Measurements from ENCODE around the gene THTPA.
"Not testable (repeated sequence)": the region's sequence is repeated elsewhere in the genome, so short reads cannot be mapped to it uniquely, and the experiment has no call there.

THTPA gene

DNA sequence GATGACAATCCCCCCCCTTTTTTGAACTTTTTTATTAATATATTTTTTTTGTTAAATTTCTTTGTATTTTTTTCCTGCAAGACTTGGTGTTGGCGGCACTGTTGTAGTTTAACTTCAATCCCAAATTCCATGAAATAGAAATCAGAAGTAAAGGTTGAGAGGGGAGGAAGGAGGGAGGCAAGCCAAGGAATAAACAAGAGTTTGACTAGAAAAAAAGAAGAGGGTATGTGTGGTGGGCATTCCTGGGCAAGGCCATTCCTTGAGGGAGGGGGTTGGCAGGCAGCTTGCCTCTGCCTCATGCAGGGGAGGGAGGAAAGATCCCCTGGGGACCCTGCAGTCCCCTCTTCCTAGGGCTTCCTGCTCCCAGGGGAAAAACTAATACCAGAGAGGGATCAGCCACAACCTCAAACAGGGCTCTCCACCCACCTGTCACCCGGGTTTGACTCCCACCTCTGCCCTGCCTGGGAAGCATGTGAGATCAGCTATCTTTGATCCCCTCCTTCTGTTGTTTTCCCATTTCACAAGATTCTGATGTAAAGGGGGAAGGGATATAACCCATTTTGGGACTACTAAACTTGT is 12.0 kb downstream of the THTPA start:
- FAIRE-seq, result no peak

DNA sequence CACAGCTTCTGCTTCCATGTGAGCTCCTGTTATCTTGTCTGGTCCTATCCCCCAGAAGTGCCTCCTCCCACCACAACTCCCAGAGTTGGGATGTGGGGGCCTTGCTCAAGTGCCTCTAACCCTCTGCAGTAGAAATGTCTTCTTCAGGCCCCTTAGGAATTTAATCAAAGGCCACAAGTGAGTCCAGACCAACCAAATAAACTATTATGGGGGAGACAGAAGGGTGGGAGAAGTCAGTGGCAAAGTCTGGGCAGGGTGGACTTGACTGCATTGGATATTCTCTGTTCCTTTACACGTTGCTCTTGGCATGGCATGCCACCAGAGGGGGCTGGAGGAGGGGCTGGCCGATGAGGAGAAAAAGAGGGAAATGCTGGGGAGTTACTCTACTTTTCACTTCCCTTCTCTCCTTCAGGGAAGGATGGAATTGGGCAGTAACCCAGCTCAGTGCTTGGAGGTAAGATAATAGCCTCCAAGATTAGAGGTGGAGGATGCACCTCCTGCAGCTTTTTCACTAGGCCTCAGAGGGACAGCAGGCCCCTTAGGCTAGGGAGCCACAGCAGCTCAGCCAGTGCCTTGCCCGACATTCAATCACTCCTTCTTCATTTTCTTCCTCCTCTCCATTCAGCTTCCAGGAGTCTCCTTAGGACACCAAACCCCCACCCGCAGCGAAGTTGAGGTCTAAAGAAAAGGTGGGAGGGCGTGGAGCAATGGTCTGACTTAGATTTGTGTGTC is 12.7 kb downstream of the THTPA start:
- FAIRE-seq, result no peak

DNA sequence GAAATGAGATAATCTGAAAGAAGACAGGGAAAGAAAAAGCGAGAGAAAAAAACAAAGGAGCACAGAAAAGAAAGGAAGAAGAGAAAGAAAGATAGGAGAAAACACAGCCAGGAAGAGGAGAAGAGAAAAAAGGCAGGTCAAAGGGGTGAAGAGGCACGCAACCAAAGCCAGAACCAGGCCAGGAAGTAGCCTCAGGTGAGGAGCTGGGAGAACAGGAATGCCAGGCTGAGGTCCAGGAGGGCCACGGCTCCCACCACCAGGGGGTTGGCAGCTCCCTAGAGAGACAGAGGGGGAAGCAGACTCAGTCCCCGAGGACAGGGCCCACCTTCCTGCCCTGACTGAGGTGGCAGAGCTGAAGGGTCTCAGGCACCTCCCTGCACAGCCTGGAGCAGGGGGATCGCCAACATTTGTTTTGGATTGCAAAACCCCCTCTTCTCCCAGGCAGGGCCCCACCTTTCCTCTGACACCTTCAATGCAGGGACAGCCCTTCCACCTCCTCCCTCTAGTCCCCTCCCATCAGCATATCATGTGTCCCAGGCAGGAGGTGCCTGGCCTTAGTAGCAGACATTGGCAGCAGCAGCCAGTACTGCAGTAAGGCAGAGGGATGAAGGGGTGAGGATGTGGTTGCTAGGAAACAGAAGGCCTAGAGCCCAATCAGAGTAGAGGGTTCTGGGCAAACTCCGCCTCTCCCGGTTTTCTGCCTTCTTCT is 13.5 kb downstream of the THTPA start:
- FAIRE-seq, result no peak

DNA sequence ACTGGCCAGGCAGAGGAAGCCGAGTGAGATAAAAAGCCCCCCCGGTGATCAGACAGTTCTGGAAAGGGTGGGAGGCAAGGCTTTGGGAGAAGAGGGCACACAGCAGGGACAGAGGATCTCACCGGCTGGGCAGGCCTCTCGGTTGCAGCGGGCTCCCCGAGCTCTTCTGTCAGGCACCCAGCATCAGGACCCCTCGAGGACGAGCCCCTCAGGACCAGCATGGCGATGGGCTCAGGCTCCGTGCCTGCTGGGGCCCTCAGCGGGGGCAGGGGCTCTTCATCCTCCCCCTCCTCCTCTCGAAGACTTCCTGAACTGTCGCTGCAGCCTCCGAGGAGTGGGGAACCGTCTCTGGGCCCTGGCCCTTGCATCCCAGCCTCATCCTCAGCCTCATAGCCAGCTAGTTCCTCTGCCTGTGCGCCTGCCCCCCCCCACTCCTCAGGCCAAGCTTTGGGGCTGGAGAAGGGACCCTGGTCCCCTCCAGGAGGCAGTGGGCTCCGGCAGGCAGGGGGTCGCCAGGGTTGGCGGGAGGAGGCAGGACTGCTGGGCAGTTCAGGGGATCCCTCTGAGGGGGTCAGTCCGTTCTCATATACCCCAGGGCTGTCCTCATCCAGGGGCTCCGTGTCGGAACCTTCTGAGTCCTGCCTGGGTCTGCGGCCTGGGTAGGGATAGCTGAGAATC is 14.9 kb downstream of the THTPA start:
- FAIRE-seq, result no peak

DNA sequence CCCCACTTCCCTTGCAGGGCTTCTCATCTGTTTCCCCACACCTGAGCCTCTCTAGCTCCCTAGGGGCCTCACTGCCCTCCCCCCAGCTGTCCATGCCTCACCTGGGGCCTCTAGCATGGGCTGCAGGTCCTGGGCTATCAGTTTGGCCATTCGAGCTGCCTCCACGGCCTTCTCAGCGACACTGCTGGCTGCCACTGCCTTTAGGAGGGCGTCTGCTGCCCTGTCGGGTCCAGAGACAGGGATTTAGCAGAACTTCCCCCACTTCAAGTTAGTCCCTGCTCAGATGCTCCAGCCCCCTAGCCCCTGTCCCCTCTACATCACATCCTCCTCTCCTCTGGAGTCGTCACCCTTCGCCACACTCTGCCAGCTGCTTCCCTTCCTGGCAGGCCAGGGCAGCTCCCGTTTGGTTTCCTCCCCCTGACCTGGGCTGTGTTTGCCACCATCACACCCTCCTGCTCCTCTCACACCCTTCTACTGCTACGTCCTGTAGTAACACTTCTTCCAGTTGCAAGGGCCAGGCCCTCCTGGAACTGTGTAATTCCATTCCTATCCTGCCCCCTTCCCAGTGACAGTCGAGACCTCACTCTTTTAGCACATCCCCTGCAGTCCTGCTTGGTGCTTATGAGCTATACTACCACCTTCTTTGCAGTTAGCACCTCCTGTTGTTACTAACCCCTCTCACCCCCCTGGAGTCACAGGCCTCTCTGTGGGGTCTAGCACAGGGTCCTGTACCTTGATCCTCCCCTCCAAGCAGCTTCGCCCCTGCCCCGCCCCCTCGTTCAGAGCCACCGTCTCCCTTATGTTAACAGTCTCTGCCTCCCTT is 15.8 kb downstream of the THTPA start:
- no peak for FAIRE-seq

DNA sequence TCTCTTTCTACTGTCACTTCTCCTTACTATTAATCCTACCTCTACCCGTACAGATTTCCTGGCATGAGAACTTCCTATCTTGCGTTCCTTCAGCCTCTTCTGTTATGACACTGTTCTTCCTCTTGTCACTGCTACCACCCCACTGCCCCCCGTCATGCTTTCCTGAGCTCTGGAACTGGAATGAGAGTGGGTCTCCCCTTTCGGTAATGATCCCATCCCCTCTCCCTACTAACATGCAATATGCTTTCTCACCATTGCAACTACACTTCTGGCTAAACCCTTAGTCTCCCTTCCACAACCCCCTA is 16.4 kb downstream of the THTPA start:
- FAIRE-seq, result no peak

DNA sequence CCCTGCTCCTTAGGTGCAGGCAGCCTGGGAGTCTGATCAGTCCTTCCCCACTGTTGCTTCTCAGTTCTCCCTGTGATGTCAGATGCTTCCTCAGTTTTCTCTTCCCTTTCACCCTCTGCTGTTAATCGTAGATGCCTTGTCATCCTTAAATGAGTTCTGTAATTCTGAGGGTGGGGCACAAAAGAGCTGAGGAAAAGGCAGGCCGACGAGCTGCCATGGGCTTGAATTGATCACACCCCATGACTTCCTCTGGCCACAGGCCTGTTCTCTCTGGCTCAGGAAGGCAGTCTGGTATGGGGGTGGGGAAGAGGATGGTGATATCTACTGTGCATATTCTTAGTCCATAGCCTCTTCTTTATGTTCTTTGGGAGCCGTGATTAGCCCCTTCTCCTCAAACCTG is 16.8 kb downstream of the THTPA start:
- FAIRE-seq, result no peak

DNA sequence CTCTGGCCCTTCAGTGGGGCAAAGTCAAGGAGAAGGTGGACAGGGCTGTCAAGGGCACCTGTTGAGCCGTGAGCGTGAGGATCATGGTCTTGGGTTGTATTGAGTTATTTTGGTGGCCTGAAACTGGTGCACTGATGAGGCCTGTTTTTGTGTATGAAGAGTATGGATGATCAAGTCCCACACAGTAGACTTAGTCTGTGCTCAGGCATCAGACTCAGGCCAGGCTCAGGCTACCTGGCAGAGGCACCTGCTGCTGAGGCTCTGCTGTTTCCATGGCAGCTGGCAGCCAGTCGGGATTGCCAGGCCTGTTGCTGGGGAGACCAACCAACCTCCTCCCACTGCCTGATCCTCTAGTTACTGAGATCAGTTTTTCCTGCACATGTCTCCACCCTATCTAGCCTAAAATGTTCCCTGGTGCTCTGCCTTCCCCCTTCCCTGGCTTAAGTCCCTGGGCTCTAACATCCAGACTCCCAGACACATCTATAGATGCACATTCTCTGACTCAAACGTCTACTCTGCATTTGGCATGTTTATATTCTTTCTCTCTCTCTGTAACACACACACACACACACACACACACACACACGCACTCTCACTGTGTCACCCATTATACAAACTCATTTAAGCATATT is 17.4 kb downstream of the THTPA start:
- FAIRE-seq, result no peak

DNA sequence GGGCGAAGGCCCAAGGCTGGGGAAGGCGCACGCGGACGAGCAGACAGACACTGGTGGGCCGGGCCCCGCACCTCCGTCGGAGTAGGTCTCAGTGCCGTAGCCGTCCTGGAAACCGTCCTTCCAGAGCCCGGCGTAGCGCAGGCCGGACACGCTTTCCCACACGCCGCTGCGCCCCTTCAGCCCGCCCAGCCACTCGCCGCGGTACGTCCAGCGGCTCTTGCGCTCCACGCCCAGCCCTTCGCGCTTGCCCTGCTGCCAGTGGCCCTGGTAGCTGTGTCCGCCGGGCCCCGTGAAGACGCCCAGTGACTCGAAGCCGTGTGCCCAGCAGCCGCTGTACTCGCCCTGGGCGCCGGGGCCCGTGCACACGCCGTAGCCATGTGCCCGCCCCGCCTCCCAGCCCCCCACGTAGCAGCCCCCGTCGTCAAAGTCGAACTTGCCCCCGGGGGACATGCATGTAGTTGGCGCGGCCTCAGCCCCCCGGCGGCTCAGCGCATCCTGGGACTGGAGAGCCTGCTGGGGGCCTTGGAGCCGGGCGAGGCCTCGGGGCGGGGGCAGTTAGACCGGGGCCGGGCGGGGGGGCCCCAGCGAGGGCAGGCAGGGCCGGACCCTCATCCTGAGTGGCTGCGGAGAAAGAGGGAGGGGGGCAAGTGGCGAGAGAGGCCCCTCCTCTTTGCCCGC is 21.1 kb downstream of the THTPA start:
- FAIRE-seq, result no peak

DNA sequence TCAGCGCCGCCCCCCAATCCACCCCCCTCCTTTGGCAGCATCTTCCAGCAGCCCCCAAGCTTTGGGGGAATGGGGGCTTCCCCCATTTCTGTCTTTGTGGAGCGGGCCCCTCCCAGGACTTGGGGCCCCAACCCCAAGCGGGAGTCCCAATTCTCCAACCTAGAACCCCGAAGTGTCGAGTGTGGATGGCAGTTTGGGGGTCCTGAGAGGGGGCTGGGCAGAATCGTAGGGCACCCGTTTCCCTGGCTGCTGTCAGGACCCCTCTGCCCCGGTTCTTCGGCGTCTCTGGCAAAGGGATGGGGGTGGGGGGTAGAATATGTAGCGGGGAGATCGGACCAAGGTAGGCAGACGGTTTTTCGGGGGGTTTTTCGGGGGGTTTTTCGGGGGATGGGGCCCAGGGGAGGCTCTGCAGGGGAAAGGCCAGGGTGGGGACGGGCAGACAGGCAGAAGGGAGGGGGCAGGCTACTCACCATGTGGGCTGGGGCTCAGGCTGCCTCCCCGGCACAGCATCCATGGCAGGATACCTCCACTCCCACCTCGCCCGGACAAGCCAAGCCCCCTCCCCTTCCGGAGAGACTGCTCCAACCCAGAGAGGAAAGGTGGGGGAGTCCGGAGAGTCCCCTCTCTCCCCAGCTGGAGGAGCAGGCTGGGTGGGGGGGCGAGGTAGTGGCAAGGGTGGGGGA is 21.8 kb downstream of the THTPA start:
- no peak for FAIRE-seq

DNA sequence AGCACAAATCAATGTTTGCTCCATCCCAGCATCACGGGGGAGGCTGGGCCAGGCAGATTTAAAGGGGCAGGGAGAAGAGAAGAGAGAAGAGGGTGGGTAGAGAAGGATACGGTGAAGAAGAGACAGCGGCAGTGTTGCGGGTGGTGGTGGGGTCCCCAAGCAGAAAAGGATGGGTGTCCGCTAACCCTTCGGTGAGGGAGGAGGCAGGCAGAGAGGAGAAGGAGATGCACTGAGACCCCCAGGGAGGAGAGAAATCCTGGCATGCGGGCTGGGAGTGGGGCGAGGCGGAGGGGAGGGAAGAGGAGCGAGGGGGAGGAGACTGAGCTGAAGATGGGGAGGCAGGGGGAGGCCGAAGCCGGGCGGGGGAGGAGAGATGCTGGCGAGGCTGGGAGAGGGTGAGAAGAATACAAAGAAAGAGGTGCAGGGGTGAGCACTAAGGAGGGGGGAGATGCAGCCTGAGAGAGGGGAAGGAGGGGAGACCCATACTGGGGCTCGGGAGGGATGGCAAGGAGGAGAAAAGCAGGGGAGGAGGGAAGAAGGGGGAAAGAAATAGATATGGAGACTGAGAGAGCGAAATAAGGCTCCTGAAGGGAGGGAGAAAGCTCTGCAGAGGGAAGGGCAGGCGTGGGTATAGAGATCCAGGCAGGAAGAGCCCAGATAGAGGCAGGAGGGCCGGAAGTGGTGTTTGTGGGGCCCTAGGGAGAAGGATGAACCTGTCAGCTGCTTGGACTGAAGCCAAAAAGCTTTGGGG is 22.7 kb downstream of the THTPA start, which contains the start of gene JPH4:
Gene JPH4, minus strand, starts transcription at position 231 of the 751 bp plus-strand sequence. CDS start 1,337 bp downstream, outside the sequence.
- FAIRE-seq, result no peak

DNA sequence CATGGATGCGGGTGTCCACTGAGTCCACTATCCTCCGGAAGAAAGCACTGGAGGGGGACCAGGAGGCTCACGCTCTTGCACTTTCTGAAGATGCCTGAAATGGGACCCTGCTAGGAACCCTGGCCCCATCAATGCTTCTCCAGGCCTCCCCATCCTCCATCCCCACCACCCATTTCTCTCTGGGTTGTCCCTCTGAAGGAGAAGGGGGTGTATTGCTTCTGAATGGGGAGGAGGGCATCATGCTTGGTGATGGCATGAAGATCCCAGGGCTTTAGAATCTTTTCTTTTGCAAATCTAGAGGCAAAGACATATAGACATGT is 23.2 kb downstream of the THTPA start:
- no peak for FAIRE-seq

DNA sequence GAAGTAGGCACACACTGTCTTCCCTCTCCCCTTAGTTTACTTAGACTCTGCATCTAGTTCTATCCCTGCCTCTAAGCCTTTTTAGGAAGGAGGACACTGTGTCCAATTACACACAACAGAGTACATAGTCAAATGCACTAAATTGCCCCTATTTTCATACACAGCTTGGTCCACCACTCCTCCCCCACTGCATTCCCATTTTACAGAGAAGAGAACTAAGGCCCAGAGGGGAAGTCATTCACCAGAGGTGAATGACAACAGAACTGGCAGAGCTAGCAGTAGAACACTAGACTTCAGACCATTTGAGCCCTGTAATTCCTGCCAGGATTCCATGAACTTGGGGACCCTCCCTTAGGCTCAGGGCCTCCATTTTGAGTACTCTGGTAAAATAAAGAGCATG is 23.7 kb downstream of the THTPA start:
- FAIRE-seq, result no peak

DNA sequence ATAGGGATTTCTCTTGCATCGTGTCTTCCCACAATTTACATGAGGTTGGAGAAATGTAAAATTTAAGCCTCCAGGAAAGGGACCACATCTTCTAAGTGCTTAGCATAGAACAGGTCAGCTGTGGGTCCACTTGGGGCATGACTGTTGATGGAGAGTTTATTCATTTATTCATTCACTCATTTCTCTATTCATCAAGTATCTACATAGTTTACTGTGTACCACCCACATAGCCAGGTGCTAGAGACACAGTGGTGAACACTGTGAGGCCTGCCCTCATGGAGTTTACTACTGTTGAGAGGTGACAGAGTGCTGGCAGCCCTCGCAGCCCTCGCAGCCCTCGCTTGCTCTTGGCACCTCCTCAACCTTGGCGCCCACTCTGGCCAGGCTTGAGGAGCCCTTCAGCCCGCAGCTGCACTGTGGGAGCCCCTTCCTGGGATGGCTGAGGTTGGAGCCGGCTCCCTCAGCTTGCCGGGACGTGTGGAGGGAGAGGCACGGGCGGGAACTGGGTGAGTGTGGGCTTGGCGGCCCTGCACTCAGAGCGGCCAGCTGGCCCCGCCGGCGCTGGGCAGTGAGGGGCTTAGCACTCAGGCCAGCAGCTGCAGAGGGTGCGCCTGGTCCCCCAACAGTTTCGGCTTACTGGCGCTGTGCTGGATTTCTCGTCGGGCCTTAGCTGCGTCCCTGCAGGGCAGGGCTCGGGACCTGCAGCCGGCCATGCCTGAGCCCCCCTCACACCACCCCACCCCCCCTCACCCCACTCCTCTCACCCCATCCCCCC is 24.3 kb downstream of the THTPA start:
- FAIRE-seq, result no peak

DNA sequence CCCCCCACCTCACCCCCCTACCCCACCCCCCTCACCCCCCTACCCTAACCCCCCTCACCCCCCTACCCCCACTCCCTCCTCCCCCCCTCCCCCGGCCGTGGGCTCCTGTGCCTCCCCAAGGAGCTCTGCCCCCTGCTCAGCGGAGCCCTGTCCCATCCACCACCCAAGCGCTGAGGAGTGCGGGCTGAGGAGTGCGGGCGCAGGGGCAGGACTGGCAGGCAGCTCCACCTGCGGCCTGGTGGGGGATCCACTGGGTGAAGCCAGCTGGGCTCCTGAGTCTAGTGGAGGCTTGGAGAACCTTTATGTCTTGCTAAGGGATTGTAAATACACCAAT is 24.8 kb downstream of the THTPA start:
- FAIRE-seq, result no peak

DNA sequence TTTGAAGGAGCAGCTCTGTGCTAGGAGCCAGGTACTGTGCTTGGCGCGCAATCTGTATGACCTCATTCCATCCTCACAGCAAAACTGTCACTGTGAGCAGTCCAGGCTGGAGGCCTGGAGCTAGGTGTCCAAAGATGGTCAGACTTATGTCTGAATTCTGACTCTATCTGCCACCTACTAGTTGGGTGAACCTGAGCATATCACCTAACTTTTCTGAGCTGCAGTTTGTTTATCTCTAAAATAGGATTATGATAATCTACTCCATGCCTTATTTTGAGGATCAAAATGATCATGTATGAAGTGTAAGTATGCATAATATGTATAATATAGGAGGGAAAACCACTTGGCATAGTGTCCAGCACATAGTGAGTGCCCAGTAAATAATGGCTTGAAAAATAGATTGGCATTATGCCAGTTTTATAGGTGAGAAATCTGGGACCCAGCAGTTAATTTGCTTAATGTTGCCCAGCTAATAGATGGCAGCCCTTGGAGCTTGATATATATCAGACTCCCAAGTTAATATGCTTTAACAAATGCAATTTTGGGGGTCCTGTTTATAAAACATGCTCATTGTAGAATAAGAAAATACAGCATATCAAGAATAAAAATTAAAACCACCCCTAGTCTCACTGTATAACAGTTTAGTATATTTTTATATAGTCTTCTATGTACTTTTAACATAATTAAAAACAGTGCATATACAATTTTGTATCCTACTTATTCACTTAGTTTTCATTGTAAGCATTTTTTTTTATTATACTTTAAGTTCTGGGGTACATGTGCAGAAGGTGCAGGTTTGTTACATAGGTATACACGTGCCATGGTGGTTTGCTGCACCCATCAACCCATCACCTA is 27.1 kb downstream of the THTPA start:
- no peak for FAIRE-seq

DNA sequence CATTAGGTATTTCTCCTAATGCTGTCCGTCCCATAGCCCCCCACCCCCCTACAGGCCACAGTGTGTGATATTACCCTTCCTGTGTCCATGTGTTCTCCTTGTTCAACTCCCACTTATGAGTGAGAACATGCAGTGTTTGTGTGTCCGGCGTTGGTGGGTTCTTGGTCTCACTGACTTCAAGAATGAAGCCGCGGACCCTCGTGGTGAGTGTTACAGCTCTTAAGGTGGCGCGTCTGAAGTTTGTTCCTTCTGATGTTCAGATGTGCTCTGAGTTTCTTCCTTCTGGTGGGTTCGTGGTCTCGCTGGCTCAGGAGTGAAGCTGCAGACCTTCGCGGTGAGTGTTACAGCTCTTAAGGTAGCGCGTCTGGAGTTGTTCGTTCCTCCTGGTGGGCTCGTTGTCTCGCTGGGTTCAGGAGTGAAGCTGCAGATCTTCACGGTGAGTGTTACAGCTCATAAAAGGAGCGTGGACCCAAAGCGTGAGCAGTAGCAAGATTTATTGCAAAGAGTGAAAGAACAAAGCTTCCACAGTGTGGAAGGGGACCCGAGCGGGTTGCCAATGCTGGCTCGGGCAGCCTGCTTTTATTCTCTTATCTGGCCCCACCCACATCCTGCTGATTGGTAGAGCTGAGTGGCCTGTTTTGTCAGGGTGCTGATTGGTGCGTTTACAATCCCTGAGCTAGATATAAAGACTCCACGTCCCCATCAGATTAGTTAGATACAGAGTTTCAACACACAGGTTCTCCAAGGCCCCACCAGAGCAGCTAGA is 27.9 kb downstream of the THTPA start:
- not testable (repeated sequence) for FAIRE-seq
